Adrenal gland (tissue), 12 donors: ENCODE results near the gene METTL24. TPM values are rescaled to one million over a fixed set of nuclear protein-coding genes. Genes with fewer than 3 reads are reported as not detected.

Source experiments
- DNase-seq, 7 donors: peaks; one replicate each; pipeline ENCODE4 v3.0.0-alpha.2; 2019 to 2020
- H3K27ac ChIP-seq, 5 donors: fragments of 200-600 bp; sonication (generic) in 4 of 5; 1 replicate in 3 of 5; 2 replicates in 2 of 5; pipeline versions ENCODE4 v1.5.1 to v1.8.0; 2016 to 2020; ENCODE audit warnings: mild to moderate bottlenecking in 1 of 5
- H3K27me3 ChIP-seq: fragments of 200-600 bp; 2 replicates; pipeline ENCODE4 v1.8.0; 2021
- H3K36me3 ChIP-seq, 2 donors: fragments of 200-600 bp; replicated peaks in 1 of 2; 1 replicate in 1 of 2; 2 replicates in 1 of 2; pipeline versions ENCODE4 v1.5.1 to v1.8.0; 2018 to 2022
- H3K4me1 ChIP-seq, 2 donors: fragments of 200-600 bp; replicated peaks in 1 of 2; 1 replicate in 1 of 2; 2 replicates in 1 of 2; pipeline versions ENCODE4 v1.5.1 to v1.8.0; 2018 to 2021
- H3K4me3 ChIP-seq, 4 donors: fragments of 200-600 bp; sonication (generic) in 3 of 4; one replicate each; pipeline ENCODE4 v1.5.1; 2016 to 2018
- H3K9me3 ChIP-seq, 3 donors: fragments of 200-600 bp; sonication (generic) in 1 of 3; replicated peaks in 1 of 3; 1 replicate in 2 of 3; 2 replicates in 1 of 3; pipeline versions ENCODE4 v1.5.1 to v1.8.0; 2016 to 2021
- CTCF ChIP-seq, 6 experiments: fragments of 450-650 bp in 4 of 6; fragments of 200-600 bp in 2 of 6; sonication (generic) in 1 of 6; IDR thresholded peaks; 1 replicate in 5 of 6; 2 replicates in 1 of 6; pipeline versions ENCODE4 v1.5.1 to v1.8.0; 2016 to 2021; ENCODE audit warnings: antibody characterized with exemption in 6 of 6, mild to moderate bottlenecking in 2 of 6, moderate library complexity in 1 of 6
- POLR2A ChIP-seq, 2 donors: fragments of 450-650 bp; IDR thresholded peaks; one replicate each; pipeline ENCODE4 v1.6.1; 2017; ENCODE audit warnings: antibody characterized with exemption in 2 of 2, mild to moderate bottlenecking in 2 of 2, moderate library complexity in 1 of 2
- WGBS, 4 donors: extraction: QIAGEN DNeasy Blood & Tissue Kit in 2 of 4; methylation state at CpG; one replicate each; pipeline versions ENCODE4 v1.1.5 to v1.1.7; 2013 to 2017; 5-methylcytosine and 5-hydroxymethylcytosine counted together
- intact Hi-C, 2 donors: fragments of 100-400 bp; cut with DNase I; formaldehyde crosslinking; loops; one replicate each; pipeline versions ENCODE4 v1.14.1 to v1.15.0; 2022 to 2023
- polyA plus RNA-seq, 3 donors: library from polyadenylated mRNA; stranded (reverse); fragments of 200-250 nt in 2 of 3; fragments of 350-450 nt in 1 of 3; fragmentation: Illumina TruSeq in 1 of 3; extraction: RNeasy Lipid Tissue Mini Kit (QIAGEN cat#74804) in 1 of 3; gene quantifications; one replicate each; pipeline ENCODE4 v1.2.3, GENCODE V29; 2013 to 2014
- total RNA-seq, 9 donors: library from RNA; depleted of rRNA in 4 of 9; stranded (reverse); fragments of >200 nt in 4 of 9; fragments of 120-200 nt in 1 of 9; fragmentation: NEBNext Ultra II Directional in 1 of 9; extraction: Animal tissue kit (Norgen Biotek cat#: 25700) in 1 of 9; gene quantifications; one replicate each; pipeline versions ENCODE4 v1.1.0 to v1.2.4, GENCODE V29; 2013 to 2023
- donor health status: healthy with polysubstance abuse.
- donor health status: Bipolar disorder and iron deficiency.
- donor health status: DM: yes; HTN: yes; CAD: no.
- donor health status: DM: no; HTN: no; CAD: no.
- donor health status: DM: no; HTN: no; CAD: no.
- donor health status: DM: yes; HTN: yes; CAD: no.

METTL24 gene
- total and polyA plus RNA-seq, 12 donors: 0.20 to 5.0 (median 1.8) TPM; not detected in 1

GRCh38 chr6:110338820-110339470 is 19.2 kb downstream of the METTL24 start:
- WGBS, 4 donors: 75 to 83% (median 79%) methylated on average over 3 of the region's 3 CpGs
- no peak overlapping the region for H3K27ac ChIP-seq
- H3K4me3 ChIP-seq: no peak overlapping the region
- H3K9me3 ChIP-seq: no peaks in the 10 kb centered on the region
- H3K4me1 ChIP-seq: no peaks in the 10 kb centered on the region
- no peaks in the 10 kb centered on the region for H3K27me3 ChIP-seq
- intact Hi-C loops: no loop called here
- TF ChIP-seq CTCF (IDR thresholded peaks at IDR 0.05): no peak
- no peak for TF ChIP-seq POLR2A (IDR thresholded peaks at IDR 0.05)
- no peaks in the 10 kb centered on the region for H3K36me3 ChIP-seq
- no peak for DNase-seq

- intact Hi-C loops: no loop called here
- DNase-seq: no peak
- no peaks in the 10 kb centered on the region for H3K4me1 ChIP-seq
- no peak for TF ChIP-seq POLR2A (IDR thresholded peaks at IDR 0.05)
- no peak for TF ChIP-seq CTCF (IDR thresholded peaks at IDR 0.05)
- no peak overlapping the region for H3K27ac ChIP-seq
- 59 to 91% (median 76%) methylated on average over 1 of the region's 1 CpG for WGBS, 4 donors
- H3K4me3 ChIP-seq: no peak overlapping the region
- H3K27me3 ChIP-seq: no peaks in the 10 kb centered on the region
- H3K9me3 ChIP-seq: no peaks in the 10 kb centered on the region
- no peaks in the 10 kb centered on the region for H3K36me3 ChIP-seq
Observed at GRCh38 chr6:110337486-110337885, 20.7 kb downstream of the METTL24 start.

- no peak for TF ChIP-seq CTCF (IDR thresholded peaks at IDR 0.05)
- no peak for TF ChIP-seq POLR2A (IDR thresholded peaks at IDR 0.05)
- Histone ChIP-seq H3K27me3 (no peaks in the 10 kb centered on the region), H3K4me1 (peaks cover 0 to 20% of the 10 kb centered on the region in 2 donors), H3K9me3 (no peaks in the 10 kb centered on the region), H3K27ac (no peak overlapping the region), H3K36me3 (no peaks in the 10 kb centered on the region), H3K4me3 (no peak overlapping the region)
- intact Hi-C loops: no loop called here
- DNase-seq: no peak
- WGBS, 4 donors: 50 to 67% (median 57%) methylated on average over 9 of the region's 9 CpGs
Observed at GRCh38 chr6:110334423-110335180, 23.5 kb downstream of the METTL24 start.

GRCh38 chr6:110332281-110332680 is 25.9 kb downstream of the METTL24 start:
- H3K4me3 ChIP-seq: no peak overlapping the region
- H3K9me3 ChIP-seq: no peaks in the 10 kb centered on the region
- peaks cover 0 to 37% of the 10 kb centered on the region in 2 donors for H3K4me1 ChIP-seq
- no peak overlapping the region for H3K27ac ChIP-seq
- no peak for DNase-seq
- 86 to 90% (median 87%) methylated on average over 6 of the region's 6 CpGs for WGBS, 4 donors
- H3K36me3 ChIP-seq: no peaks in the 10 kb centered on the region
- no peak for TF ChIP-seq POLR2A (IDR thresholded peaks at IDR 0.05)
- no peak for TF ChIP-seq CTCF (IDR thresholded peaks at IDR 0.05)
- H3K27me3 ChIP-seq: no peaks in the 10 kb centered on the region
- intact Hi-C loops: no loop called here
